ENCODE measurements around the gene USP48.

The USP48 gene

GRCh38 chr1:21782868-21783678 is at the start of gene USP48:
USP48 (minus strand) TSS chr1:21783149; CDS start chr1:21782957, 192 bp downstream.
- peak within 1 kb of the TSS; percentile 96 for H3K4me3 ChIP-seq (ENCODE audit: low read depth, low read length)
- H3K36me3 ChIP-seq, result peaks cover 2% of the 10 kb centered on the region; the same call in 1 of the 2 replicates
- H3K9me3 ChIP-seq (ENCODE audit: severe bottlenecking), result no peaks in the 10 kb centered on the region
- H3K27me3 ChIP-seq (ENCODE audit: insufficient read depth, low read depth, severe bottlenecking), result no peaks in the 10 kb centered on the region
- TF ChIP-seq CTCF (IDR thresholded peaks at IDR 0.05; ENCODE audit: low read depth, low read length), result no peak
- DNase-seq, result peak; percentile 97
- H3K27ac ChIP-seq, result peak within 1 kb of the TSS; percentile 98

- no peak overlapping the region for H3K4me3 ChIP-seq (ENCODE audit: low read depth, low read length)
- DNase-seq, result no peak
- H3K27ac ChIP-seq, result no peak overlapping the region
- no peak for TF ChIP-seq CTCF (IDR thresholded peaks at IDR 0.05; ENCODE audit: low read depth, low read length)
- peaks cover 43% of the 10 kb centered on the region for H3K36me3 ChIP-seq
- peaks cover 2% of the 10 kb centered on the region for H3K9me3 ChIP-seq (ENCODE audit: severe bottlenecking)
- H3K27me3 ChIP-seq (ENCODE audit: insufficient read depth, low read depth, severe bottlenecking), result no peaks in the 10 kb centered on the region
Measured at GRCh38 chr1:21831454-21831970, 48.6 kb upstream of the USP48 start.

- Histone ChIP-seq H3K4me3 (ENCODE audit: low read depth, low read length) (no peak overlapping the region), H3K27ac (no peak overlapping the region), H3K9me3 (ENCODE audit: severe bottlenecking) (peaks cover 2% of the 10 kb centered on the region), H3K36me3 (peaks cover 43% of the 10 kb centered on the region), H3K27me3 (ENCODE audit: insufficient read depth, low read depth, severe bottlenecking) (no peaks in the 10 kb centered on the region)
- no peak for TF ChIP-seq CTCF (IDR thresholded peaks at IDR 0.05; ENCODE audit: low read depth, low read length)
- no peak for DNase-seq
Measured at GRCh38 chr1:21830792-21831453, 48.0 kb upstream of the USP48 start.

- no peaks in the 10 kb centered on the region for H3K27me3 ChIP-seq (ENCODE audit: insufficient read depth, low read depth, severe bottlenecking)
- no peak overlapping the region for H3K4me3 ChIP-seq (ENCODE audit: low read depth, low read length)
- H3K9me3 ChIP-seq (ENCODE audit: severe bottlenecking), result peaks cover 2% of the 10 kb centered on the region
- no peak for DNase-seq
- peaks cover 31% of the 10 kb centered on the region for H3K36me3 ChIP-seq
- no peak overlapping the region for H3K27ac ChIP-seq
- TF ChIP-seq CTCF (IDR thresholded peaks at IDR 0.05; ENCODE audit: low read depth, low read length), result no peak
Measured at GRCh38 chr1:21829294-21829693, 46.3 kb upstream of the USP48 start.

GRCh38 chr1:21828506-21829210 is 45.7 kb upstream of the USP48 start:
- no peaks in the 10 kb centered on the region for H3K27me3 ChIP-seq (ENCODE audit: insufficient read depth, low read depth, severe bottlenecking)
- DNase-seq, result no peak
- H3K27ac ChIP-seq, result no peak overlapping the region
- H3K9me3 ChIP-seq (ENCODE audit: severe bottlenecking), result no peaks in the 10 kb centered on the region
- H3K36me3 ChIP-seq, result peaks cover 24% of the 10 kb centered on the region
- no peak for TF ChIP-seq CTCF (IDR thresholded peaks at IDR 0.05; ENCODE audit: low read depth, low read length)
- H3K4me3 ChIP-seq (ENCODE audit: low read depth, low read length), result no peak overlapping the region
